Measurements from ENCODE around the gene TNFRSF13B.
A peak's percentile ranks its signal among the peaks of the same experiment; 100 is the strongest.

TNFRSF13B gene

DNA sequence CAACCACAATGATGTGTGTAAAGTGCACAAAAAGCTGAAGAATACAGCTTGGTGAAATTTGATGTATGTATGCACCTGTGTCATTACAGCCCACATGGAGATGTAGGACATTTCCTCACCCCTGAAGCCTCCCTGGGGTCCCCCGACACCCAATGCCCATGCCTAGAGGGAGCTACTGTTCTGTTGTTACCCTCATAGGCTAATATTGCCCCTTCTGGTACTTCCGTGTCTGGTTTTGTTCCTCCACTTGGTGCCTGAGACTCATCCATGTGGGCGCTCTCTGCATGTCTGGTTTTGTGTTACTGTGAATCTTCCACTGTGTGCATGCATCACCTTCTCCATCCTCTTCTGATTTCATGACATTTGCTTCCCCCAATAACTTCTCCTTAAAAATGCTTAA lies 18.6 kb downstream of the TNFRSF13B start:
- TF ChIP-seq ZFX (IDR thresholded peaks at IDR 0.05; ENCODE audit: borderline replicate concordance), result no peak
- TF ChIP-seq, protein P1, sequence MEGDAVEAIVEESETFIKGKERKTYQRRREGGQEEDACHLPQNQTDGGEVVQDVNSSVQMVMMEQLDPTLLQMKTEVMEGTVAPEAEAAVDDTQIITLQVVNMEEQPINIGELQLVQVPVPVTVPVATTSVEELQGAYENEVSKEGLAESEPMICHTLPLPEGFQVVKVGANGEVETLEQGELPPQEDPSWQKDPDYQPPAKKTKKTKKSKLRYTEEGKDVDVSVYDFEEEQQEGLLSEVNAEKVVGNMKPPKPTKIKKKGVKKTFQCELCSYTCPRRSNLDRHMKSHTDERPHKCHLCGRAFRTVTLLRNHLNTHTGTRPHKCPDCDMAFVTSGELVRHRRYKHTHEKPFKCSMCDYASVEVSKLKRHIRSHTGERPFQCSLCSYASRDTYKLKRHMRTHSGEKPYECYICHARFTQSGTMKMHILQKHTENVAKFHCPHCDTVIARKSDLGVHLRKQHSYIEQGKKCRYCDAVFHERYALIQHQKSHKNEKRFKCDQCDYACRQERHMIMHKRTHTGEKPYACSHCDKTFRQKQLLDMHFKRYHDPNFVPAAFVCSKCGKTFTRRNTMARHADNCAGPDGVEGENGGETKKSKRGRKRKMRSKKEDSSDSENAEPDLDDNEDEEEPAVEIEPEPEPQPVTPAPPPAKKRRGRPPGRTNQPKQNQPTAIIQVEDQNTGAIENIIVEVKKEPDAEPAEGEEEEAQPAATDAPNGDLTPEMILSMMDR (IDR thresholded peaks at IDR 0.05), result no peak
- no peak overlapping the region for H3K27ac ChIP-seq

DNA sequence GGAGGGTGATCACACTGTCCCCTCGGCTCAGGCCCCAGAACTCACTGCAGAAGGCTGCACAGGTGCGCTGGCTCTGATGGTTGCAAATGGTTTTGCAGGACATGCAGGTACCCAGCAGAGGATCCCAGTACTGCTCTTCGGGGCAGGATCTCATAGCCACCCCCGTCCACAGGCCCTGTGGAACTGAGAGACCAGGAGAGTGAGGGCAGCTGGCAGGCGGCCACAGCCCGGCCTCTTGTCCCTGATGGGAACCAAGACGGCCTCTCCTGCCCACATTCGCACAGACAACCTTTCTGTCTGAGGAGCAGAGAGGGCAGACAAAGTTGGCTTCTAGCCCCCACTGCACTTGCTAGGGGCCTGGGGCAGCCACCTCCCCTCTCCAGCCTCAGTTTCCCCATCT lies 19.5 kb downstream of the TNFRSF13B start:
- H3K27ac ChIP-seq, result no peak overlapping the region

DNA sequence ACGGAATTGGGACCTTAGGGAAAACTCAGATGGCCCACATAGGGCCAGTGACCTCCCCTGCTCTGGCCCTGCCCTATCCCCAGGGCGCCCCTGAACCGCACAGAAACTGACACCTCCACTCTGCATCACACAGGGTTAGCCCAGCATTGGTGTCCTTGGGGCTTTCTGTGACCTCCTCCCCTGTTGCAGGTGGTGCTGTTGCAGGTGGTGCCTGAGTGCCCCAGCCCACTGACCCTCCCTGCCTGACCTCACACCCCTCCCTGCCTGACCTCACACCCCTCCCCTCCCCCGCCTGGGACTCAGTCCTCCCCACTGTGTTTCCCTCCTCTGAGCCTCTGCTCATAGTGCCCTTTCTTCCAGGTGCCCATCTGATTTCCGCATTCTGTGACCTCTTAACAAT lies 21.4 kb downstream of the TNFRSF13B start:
- TF ChIP-seq, protein P1 (IDR thresholded peaks at IDR 0.05), result no peak
- TF ChIP-seq ZFX (IDR thresholded peaks at IDR 0.05; ENCODE audit: borderline replicate concordance), result no peak
- H3K27ac ChIP-seq, result no peak overlapping the region

More for the DNA sequence above, 19.5 kb downstream of the TNFRSF13B start:
- no peak for TF ChIP-seq ZFX (IDR thresholded peaks at IDR 0.05; ENCODE audit: borderline replicate concordance)
- TF ChIP-seq, protein P1 (IDR thresholded peaks at IDR 0.05), result no peak

DNA sequence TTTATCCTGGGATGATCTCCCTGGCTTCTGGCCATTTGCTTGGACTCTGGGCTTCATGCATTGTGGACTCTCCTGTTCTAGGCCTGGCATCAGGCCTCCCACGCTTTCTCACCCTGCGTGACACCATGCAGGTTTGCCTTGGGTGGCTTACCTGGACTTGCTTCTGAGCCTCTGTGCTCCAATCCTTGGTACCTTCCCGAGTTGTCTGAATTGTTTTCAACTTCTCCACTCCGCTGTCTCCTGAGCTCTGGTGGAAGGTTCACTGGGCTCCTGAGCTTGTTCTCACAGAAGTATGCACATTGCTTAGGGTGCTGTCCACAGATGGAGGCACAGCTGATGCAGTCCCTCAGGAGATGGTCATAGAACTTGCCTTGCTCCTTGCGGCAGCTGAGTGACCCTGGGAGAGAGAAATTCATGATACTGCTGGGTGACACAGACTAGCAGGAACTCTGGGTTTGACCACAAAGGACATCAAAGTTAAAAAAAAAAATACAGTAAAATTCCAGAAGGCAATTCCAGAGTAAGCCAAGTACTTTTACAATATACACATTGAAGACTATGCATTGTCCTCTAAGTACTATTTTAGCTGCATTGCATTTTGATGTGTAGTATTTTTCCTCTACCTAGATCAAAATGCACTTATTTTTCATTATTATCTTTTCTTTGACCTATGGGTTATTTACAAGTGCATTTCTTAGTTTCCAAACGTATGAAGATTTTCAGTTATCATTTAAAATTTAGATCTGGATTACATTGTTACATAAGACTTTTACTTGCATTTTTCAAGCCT lies 23.1 kb downstream of the TNFRSF13B start:
- no peak overlapping the region for H3K27ac ChIP-seq
- TF ChIP-seq, protein P1 (IDR thresholded peaks at IDR 0.05), result no peak
- TF ChIP-seq ZFX (IDR thresholded peaks at IDR 0.05; ENCODE audit: borderline replicate concordance), result no peak

DNA sequence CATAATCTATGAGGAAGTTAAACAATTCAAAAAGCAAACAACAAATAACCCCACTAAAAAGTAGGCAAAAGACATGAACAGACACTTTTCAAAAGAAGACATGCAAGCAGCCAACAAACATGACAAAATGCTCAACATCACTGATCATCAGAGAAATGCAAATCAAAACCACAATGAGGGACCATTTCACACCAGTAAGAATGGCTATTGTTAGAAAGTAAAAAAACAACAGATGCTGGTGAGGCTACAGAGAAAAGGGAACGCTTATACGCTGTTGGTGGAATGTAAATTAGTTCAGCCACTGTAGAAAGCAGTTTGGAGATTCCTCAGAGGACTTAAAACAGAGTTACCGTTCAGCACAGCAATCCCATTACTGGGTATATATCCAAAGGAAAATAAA lies 24.4 kb downstream of the TNFRSF13B start:
- no peak for TF ChIP-seq ZFX (IDR thresholded peaks at IDR 0.05; ENCODE audit: borderline replicate concordance)
- TF ChIP-seq, protein P1 (IDR thresholded peaks at IDR 0.05), result no peak

DNA sequence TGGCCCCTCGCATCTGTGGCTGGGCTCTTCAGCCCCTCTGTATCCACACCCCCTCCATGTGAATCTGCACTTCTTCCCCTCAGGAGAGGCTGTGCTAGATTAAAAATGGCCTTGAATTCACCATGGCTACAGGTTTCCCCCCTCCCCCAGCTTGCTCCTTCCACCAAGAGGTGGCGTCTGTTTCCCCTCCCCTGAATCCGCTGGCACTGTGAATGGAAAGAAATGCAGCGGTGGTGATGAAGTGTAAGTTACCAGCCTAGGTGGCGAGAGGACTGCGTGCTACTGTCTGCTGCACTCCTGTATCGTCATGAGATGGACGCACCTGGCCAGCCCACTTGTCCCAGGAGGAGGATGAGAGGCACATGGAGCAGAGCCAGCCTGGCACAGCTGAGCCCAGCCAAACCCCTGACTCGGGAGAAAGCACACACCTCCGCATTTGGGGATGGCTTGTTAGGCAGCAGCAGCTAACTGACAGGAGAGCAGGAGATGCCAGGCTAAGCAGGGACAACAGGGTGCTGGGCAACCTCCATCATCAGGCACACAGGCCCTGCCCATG lies 26.2 kb downstream of the TNFRSF13B start:
- TF ChIP-seq ZFX (IDR thresholded peaks at IDR 0.05; ENCODE audit: borderline replicate concordance), result no peak
- TF ChIP-seq, protein P1 (IDR thresholded peaks at IDR 0.05), result peak; percentile 30
- no peak overlapping the region for H3K27ac ChIP-seq

More for the DNA sequence above, 24.4 kb downstream of the TNFRSF13B start:
- H3K27ac ChIP-seq, result no peak overlapping the region

DNA sequence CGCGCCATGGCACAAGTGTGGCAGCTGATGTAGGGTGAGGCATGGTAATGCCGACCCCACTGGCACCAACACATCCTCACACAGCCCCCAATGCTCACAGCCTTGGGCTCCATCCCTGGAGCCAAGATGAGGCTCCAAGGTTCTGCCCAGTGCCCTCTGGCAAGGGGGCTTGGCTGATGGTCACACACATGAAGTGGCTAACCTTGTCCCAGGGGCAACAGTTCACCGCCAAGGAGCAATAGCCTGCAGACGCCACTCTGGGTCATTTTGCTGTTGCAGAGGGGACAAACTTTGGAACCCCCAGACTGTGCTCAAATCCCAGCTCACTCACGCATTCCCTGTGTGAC lies 26.8 kb downstream of the TNFRSF13B start:
- TF ChIP-seq, protein P1 (IDR thresholded peaks at IDR 0.05), result no peak
- TF ChIP-seq ZFX (IDR thresholded peaks at IDR 0.05; ENCODE audit: borderline replicate concordance), result no peak
- H3K27ac ChIP-seq, result no peak overlapping the region

Data from 22Rv1 (cell line).